ENCODE data around the gene TUB.

The TUB gene

DNA sequence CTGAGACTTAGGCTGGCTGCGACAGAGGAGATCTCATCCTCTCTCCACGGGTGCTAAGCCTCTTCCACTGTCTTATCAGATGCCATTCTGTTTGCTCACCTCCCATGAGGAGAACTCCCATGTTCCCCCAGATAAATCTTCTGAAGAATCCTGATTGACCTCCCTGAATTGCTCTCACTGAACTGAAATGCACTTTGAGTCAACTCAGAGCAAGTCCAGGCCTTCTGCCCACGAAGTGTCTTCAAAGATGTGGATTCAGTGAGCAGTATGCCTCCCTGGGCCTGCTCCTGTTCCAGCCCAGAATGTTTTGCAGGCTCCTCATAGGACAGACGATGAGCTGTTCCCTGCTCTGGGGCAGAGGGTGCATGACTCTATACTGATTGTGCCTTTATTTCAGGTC, 17.4 kb downstream of the TUB start:
- no peak for TF ChIP-seq EZH2phosphoT487 (conservative IDR thresholded peaks at IDR 0.05; ENCODE audit: low read length)
- TF ChIP-seq, protein P1, sequence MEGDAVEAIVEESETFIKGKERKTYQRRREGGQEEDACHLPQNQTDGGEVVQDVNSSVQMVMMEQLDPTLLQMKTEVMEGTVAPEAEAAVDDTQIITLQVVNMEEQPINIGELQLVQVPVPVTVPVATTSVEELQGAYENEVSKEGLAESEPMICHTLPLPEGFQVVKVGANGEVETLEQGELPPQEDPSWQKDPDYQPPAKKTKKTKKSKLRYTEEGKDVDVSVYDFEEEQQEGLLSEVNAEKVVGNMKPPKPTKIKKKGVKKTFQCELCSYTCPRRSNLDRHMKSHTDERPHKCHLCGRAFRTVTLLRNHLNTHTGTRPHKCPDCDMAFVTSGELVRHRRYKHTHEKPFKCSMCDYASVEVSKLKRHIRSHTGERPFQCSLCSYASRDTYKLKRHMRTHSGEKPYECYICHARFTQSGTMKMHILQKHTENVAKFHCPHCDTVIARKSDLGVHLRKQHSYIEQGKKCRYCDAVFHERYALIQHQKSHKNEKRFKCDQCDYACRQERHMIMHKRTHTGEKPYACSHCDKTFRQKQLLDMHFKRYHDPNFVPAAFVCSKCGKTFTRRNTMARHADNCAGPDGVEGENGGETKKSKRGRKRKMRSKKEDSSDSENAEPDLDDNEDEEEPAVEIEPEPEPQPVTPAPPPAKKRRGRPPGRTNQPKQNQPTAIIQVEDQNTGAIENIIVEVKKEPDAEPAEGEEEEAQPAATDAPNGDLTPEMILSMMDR (IDR thresholded peaks at IDR 0.05; ENCODE audit: insufficient read depth, low read length, poor library complexity, severe bottlenecking) = no peak
- Histone ChIP-seq H2AFZ (ENCODE audit: low read depth, low read length, severe bottlenecking) (no peak overlapping the region), H3K27ac (ENCODE audit: low read depth, low read length) (no peak overlapping the region), H3K79me2 (ENCODE audit: insufficient read depth, low read length) (no peaks in the 10 kb centered on the region), H3K9me3 (ENCODE audit: insufficient read depth, low read length) (no peaks in the 10 kb centered on the region), H3F3A (ENCODE audit: insufficient read depth) (no peaks in the 10 kb centered on the region), H3K9ac (ENCODE audit: low read length) (no peak overlapping the region), H3K4me2 (ENCODE audit: low read depth, low read length, poor library complexity, severe bottlenecking) (no peak overlapping the region), H3K36me3 (ENCODE audit: low read length) (no peaks in the 10 kb centered on the region), H4K20me1 (ENCODE audit: low read depth, low read length) (no peaks in the 10 kb centered on the region), H3K4me3 (ENCODE audit: insufficient read depth, low read length, poor library complexity, severe bottlenecking) (no peak overlapping the region), H3K9me2 (replicated peaks; ENCODE audit: insufficient read depth, low read length) (no peaks in the 10 kb centered on the region), H3K27me3 (ENCODE audit: low read length) (no peaks in the 10 kb centered on the region)

DNA sequence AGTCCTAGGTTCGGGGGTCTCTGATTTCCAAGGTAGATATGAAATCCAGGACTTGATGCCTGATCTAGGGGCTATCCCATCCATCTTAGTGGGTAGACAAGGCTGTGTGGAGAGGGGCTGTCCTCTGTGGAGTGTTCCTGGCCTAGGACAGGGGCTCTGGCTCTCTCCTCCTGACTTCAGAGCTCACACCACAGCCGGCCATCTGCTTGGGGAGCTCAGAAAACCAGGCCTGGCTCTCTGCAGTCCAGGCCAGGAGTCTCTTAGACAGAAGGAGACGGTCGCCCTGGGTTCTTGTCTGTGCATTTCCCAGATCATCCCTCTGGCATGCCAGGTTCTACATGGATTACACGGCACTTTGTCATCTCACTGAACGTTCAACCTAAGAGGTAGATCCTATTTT, 17.9 kb downstream of the TUB start:
- Histone ChIP-seq H3K27ac (ENCODE audit: low read depth, low read length) (no peak overlapping the region), H3K4me3 (ENCODE audit: insufficient read depth, low read length, poor library complexity, severe bottlenecking) (no peak overlapping the region), H3K27me3 (ENCODE audit: low read length) (no peaks in the 10 kb centered on the region), H3K9ac (ENCODE audit: low read length) (no peak overlapping the region), H3K4me2 (ENCODE audit: low read depth, low read length, poor library complexity, severe bottlenecking) (no peak overlapping the region), H2AFZ (ENCODE audit: low read depth, low read length, severe bottlenecking) (no peak overlapping the region), H4K20me1 (ENCODE audit: low read depth, low read length) (no peaks in the 10 kb centered on the region), H3K9me2 (replicated peaks; ENCODE audit: insufficient read depth, low read length) (no peaks in the 10 kb centered on the region), H3K36me3 (ENCODE audit: low read length) (no peaks in the 10 kb centered on the region), H3F3A (ENCODE audit: insufficient read depth) (no peaks in the 10 kb centered on the region), H3K9me3 (ENCODE audit: insufficient read depth, low read length) (no peaks in the 10 kb centered on the region), H3K79me2 (ENCODE audit: insufficient read depth, low read length) (no peaks in the 10 kb centered on the region)
- TF ChIP-seq EZH2phosphoT487 (conservative IDR thresholded peaks at IDR 0.05; ENCODE audit: low read length) = no peak
- TF ChIP-seq, protein P1 (IDR thresholded peaks at IDR 0.05; ENCODE audit: insufficient read depth, low read length, poor library complexity, severe bottlenecking) = no peak

DNA sequence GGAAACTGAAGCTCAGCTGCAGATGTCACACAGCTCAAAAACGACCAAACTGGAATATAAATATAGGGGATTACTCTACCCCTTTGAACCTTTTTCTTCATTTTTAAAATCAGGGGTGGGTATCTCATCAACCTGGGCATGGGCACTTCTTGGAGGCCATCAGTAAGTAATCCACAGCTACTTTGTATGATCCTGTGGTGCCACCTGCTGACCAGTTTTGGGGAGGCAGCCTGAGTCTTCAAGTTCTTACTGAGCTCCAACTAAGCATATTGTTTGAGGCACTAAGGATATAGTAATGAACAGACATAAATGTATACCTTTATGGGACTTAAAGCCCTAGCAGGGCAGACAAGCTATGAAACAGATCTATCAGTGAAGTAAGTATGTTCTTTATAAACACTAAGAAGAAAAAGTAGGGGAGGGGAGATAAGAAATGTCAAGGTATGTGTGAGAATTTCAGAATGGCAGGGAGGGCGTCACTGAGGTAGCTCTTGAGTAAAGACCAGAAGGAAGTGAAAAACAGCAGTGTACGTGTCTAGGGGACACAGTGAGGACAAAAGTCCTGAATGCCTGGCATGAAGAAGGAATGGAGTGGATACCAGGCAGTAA, 18.4 kb downstream of the TUB start:
- Histone ChIP-seq H3K36me3 (ENCODE audit: low read length) (no peaks in the 10 kb centered on the region), H3K9ac (ENCODE audit: low read length) (no peak overlapping the region), H3K4me3 (ENCODE audit: insufficient read depth, low read length, poor library complexity, severe bottlenecking) (no peak overlapping the region), H3K27me3 (ENCODE audit: low read length) (no peaks in the 10 kb centered on the region), H2AFZ (ENCODE audit: low read depth, low read length, severe bottlenecking) (no peak overlapping the region), H4K20me1 (ENCODE audit: low read depth, low read length) (no peaks in the 10 kb centered on the region), H3F3A (ENCODE audit: insufficient read depth) (no peaks in the 10 kb centered on the region), H3K4me2 (ENCODE audit: low read depth, low read length, poor library complexity, severe bottlenecking) (no peak overlapping the region), H3K79me2 (ENCODE audit: insufficient read depth, low read length) (no peaks in the 10 kb centered on the region), H3K27ac (ENCODE audit: low read depth, low read length) (no peak overlapping the region), H3K9me3 (ENCODE audit: insufficient read depth, low read length) (no peaks in the 10 kb centered on the region), H3K9me2 (replicated peaks; ENCODE audit: insufficient read depth, low read length) (no peaks in the 10 kb centered on the region)
- TF ChIP-seq EZH2phosphoT487 (conservative IDR thresholded peaks at IDR 0.05; ENCODE audit: low read length) = no peak
- TF ChIP-seq, protein P1 (IDR thresholded peaks at IDR 0.05; ENCODE audit: insufficient read depth, low read length, poor library complexity, severe bottlenecking) = peak; percentile 96

All from SU-DHL-6 (cell line).